ENCODE data around the gene MBP.
"Not testable (repeated sequence)": the region's sequence is repeated elsewhere in the genome, so short reads cannot be mapped to it uniquely, and the experiment has no call there.

MBP gene

DNA sequence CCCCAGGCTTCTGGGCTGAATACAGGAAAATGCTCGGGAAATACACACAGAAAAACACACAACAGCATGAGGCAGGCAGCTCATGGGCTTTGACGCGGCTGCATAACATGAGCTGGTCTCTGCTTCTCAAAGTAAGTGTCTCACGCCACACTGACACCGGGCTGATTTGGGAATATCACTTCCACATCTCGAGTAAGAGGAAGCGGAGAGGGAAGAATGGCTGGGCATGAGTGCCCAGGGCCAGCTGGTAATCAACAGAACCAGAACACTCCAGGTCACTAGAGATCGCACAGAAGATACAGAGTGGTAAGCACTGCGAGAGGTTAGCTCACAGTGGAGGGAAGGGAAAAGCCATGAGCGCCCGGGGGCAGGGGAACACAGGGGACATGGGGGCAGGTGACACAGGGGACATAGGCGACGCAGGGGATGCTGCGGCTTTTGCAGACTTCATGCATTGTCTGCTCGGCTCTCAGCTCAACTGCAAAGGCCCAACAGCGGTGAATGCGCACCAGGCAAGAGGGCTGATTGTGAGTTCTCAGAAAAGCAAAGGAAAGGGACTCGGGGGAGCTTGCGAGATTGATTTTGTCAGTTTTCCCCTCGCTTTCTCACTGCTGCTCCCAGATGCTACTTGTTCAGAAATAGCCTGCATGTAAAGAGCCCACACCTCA is 141.4 kb downstream of the MBP start:
- no peak; the same call in 2 of the 3 replicates for ATAC-seq
- TF ChIP-seq, protein P1, sequence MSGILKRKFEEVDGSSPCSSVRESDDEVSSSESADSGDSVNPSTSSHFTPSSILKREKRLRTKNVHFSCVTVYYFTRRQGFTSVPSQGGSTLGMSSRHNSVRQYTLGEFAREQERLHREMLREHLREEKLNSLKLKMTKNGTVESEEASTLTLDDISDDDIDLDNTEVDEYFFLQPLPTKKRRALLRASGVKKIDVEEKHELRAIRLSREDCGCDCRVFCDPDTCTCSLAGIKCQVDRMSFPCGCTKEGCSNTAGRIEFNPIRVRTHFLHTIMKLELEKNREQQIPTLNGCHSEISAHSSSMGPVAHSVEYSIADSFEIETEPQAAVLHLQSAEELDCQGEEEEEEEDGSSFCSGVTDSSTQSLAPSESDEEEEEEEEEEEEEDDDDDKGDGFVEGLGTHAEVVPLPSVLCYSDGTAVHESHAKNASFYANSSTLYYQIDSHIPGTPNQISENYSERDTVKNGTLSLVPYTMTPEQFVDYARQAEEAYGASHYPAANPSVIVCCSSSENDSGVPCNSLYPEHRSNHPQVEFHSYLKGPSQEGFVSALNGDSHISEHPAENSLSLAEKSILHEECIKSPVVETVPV (CRISPR knock-in tag; IDR thresholded peaks at IDR 0.05) = no peak
- TF ChIP-seq, protein P2, sequence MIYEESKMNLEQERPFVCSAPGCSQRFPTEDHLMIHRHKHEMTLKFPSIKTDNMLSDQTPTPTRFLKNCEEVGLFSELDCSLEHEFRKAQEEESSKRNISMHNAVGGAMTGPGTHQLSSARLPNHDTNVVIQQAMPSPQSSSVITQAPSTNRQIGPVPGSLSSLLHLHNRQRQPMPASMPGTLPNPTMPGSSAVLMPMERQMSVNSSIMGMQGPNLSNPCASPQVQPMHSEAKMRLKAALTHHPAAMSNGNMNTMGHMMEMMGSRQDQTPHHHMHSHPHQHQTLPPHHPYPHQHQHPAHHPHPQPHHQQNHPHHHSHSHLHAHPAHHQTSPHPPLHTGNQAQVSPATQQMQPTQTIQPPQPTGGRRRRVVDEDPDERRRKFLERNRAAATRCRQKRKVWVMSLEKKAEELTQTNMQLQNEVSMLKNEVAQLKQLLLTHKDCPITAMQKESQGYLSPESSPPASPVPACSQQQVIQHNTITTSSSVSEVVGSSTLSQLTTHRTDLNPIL (CRISPR knock-in tag; IDR thresholded peaks at IDR 0.05; ENCODE audit: low read depth) = no peak
- TF ChIP-seq GLIS3 (CRISPR knock-in tag; IDR thresholded peaks at IDR 0.05) (no peak), ISL1 (CRISPR knock-in tag; IDR thresholded peaks at IDR 0.05) (no peak), ZFP30 (CRISPR knock-in tag; IDR thresholded peaks at IDR 0.05) (no peak), ZNF70 (CRISPR knock-in tag; IDR thresholded peaks at IDR 0.05) (no peak)
- TF ChIP-seq, protein P3, sequence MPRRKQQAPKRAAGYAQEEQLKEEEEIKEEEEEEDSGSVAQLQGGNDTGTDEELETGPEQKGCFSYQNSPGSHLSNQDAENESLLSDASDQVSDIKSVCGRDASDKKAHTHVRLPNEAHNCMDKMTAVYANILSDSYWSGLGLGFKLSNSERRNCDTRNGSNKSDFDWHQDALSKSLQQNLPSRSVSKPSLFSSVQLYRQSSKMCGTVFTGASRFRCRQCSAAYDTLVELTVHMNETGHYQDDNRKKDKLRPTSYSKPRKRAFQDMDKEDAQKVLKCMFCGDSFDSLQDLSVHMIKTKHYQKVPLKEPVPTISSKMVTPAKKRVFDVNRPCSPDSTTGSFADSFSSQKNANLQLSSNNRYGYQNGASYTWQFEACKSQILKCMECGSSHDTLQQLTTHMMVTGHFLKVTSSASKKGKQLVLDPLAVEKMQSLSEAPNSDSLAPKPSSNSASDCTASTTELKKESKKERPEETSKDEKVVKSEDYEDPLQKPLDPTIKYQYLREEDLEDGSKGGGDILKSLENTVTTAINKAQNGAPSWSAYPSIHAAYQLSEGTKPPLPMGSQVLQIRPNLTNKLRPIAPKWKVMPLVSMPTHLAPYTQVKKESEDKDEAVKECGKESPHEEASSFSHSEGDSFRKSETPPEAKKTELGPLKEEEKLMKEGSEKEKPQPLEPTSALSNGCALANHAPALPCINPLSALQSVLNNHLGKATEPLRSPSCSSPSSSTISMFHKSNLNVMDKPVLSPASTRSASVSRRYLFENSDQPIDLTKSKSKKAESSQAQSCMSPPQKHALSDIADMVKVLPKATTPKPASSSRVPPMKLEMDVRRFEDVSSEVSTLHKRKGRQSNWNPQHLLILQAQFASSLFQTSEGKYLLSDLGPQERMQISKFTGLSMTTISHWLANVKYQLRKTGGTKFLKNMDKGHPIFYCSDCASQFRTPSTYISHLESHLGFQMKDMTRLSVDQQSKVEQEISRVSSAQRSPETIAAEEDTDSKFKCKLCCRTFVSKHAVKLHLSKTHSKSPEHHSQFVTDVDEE (CRISPR knock-in tag; IDR thresholded peaks at IDR 0.05) = no peak

DNA sequence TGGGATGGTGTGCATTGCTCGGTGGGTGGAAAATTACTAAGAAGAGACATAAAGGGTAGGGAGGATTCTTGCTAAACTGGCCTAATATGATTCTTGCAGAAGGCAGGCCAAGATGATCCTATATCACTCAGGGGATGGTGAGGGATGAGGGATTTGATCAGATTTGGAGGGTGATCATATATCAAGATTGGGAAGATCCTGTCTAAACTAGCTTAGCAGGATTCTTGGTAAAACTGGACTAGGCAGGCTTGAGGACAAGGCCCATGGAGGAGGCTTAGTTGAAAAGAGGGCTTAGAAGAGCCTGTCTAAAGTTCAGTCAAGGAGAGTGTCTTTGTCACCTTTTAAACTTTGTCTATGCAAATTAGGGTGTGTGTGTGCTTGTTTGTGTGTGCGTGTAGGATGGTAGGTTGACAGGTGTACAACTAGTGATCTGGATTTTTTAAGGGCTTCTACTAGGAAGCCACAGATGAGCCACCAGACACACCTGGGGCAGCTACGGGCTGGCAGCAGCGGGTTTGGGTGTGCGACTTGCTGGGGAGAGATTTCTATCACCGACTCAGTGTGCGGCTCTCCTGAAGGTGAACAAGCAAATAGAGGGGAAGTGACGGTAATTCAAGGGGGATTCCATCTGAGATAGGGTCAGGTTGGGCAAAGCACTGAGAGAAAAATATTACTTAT is 142.1 kb downstream of the MBP start:
- not testable (repeated sequence) for ATAC-seq

DNA sequence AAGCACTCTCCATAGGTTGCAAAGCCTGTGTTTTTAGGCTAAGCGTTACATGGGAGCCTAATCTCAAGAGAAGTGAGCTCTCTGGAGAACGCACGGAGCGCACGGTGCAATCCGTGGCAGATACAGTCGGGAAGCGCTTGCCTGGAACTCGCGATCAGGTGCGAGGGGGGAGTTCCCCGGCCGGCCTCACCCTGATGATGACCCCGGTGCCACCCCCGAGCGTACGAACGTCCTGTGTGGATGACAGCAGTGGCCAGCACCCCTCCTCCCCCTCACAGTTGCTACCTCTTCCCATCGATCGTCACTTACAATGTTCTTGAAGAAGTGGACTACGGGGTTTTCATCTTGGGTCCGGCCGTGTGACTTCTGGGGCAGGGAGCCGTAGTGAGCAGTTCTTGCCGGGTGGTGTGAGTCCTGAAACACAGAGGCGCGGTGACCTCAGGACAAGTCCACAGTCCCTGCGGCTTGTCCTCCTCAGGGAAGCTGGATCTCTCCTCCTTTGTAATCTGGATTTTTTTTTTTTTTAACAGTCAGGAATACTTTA is 142.9 kb downstream of the MBP start:
- no peak for TF ChIP-seq ESRRG (CRISPR knock-in tag; IDR thresholded peaks at IDR 0.05)
- TF ChIP-seq, protein P4, sequence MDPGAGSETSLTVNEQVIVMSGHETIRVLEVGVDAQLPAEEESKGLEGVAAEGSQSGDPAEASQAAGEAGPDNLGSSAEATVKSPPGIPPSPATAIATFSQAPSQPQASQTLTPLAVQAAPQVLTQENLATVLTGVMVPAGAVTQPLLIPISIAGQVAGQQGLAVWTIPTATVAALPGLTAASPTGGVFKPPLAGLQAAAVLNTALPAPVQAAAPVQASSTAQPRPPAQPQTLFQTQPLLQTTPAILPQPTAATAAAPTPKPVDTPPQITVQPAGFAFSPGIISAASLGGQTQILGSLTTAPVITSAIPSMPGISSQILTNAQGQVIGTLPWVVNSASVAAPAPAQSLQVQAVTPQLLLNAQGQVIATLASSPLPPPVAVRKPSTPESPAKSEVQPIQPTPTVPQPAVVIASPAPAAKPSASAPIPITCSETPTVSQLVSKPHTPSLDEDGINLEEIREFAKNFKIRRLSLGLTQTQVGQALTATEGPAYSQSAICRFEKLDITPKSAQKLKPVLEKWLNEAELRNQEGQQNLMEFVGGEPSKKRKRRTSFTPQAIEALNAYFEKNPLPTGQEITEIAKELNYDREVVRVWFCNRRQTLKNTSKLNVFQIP (CRISPR knock-in tag; IDR thresholded peaks at IDR 0.05; ENCODE audit: borderline replicate concordance, low read depth) = no peak
- TF ChIP-seq SNAI2 (CRISPR knock-in tag; IDR thresholded peaks at IDR 0.05) = no peak
- TF ChIP-seq ZNF8 (CRISPR knock-in tag; IDR thresholded peaks at IDR 0.05) = no peak
- TF ChIP-seq ZNF565 (CRISPR knock-in tag; conservative IDR thresholded peaks at IDR 0.05; ENCODE audit: low read depth) = no peak
- TF ChIP-seq ISL1 (CRISPR knock-in tag; IDR thresholded peaks at IDR 0.05) = no peak
- ATAC-seq = no peak

DNA sequence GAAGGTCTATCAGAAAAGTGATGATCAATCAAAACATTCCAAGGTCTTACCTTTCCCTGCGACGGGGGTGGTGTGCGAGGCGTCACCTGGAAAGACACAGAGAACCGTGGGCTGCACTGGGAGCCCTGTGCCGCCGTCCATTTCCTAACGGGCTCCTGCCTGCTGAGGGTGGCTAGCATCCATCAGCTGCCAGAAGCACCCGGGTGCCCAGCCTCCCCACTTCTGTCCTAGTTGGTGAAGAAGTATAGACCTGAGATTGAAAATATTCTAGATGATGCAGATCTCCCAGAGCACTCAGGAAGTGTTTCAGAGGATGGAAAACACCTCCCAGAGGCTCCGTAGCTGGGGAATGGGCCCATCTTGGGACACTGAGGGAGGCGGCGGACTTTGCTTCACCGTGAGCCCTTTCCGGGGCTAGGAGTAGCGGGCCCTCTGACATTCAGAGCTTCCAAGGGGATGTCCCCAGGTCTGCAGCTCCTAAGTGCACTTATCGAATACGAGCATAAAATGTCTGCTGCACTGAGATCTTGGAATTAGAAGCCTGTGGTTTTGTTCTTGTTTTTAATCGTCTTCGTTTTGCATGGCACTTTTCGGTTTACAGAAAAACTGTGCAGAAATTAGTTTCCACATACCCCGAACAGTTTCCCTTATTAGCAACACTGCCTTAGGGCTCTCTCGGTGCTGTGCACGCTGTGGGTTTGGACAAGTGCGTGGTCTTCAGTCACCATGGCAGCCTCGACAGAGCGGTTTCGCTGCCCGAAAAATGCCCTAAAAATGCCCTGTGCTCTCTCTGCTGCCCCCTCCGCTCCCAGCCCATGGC is 143.5 kb downstream of the MBP start:
- no peak for ATAC-seq
- no peak for TF ChIP-seq CSDC2 (CRISPR knock-in tag; IDR thresholded peaks at IDR 0.05)
- TF ChIP-seq, protein P2 (CRISPR knock-in tag; IDR thresholded peaks at IDR 0.05; ENCODE audit: low read depth) = no peak
- TF ChIP-seq ZNF8 (CRISPR knock-in tag; IDR thresholded peaks at IDR 0.05) = no peak
- TF ChIP-seq TCF4 (CRISPR knock-in tag; IDR thresholded peaks at IDR 0.05; ENCODE audit: borderline replicate concordance) = no peak
- TF ChIP-seq OSR1 (CRISPR knock-in tag; IDR thresholded peaks at IDR 0.05) = no peak
- no peak for TF ChIP-seq PPARA (CRISPR knock-in tag; IDR thresholded peaks at IDR 0.05; ENCODE audit: borderline replicate concordance)
- TF ChIP-seq ZNF565 (CRISPR knock-in tag; conservative IDR thresholded peaks at IDR 0.05; ENCODE audit: low read depth) = no peak
- TF ChIP-seq, protein P1 (CRISPR knock-in tag; IDR thresholded peaks at IDR 0.05) = no peak
- no peak for TF ChIP-seq ESRRG (CRISPR knock-in tag; IDR thresholded peaks at IDR 0.05)
- TF ChIP-seq, protein P3 (CRISPR knock-in tag; IDR thresholded peaks at IDR 0.05) = no peak
- TF ChIP-seq TOX (CRISPR knock-in tag; IDR thresholded peaks at IDR 0.05; ENCODE audit: borderline replicate concordance) = no peak
- TF ChIP-seq ZFP30 (CRISPR knock-in tag; IDR thresholded peaks at IDR 0.05) = no peak
- TF ChIP-seq BACH2 (CRISPR knock-in tag; IDR thresholded peaks at IDR 0.05; ENCODE audit: borderline replicate concordance) = no peak
- no peak for TF ChIP-seq ARNTL (CRISPR knock-in tag; IDR thresholded peaks at IDR 0.05; ENCODE audit: borderline replicate concordance, low read depth)
- no peak for TF ChIP-seq ZNF70 (CRISPR knock-in tag; IDR thresholded peaks at IDR 0.05)

All from SK-N-SH treated with all-trans-retinoic acid at 6 μM for 48 hours (cell line).